Panc1 (cell line): ENCODE results near the gene NCKAP5.

Experiments
- CTCF ChIP-seq: fragments of 450-650 bp; IDR thresholded peaks from 2 replicates; pipeline ENCODE4 v1.5.1; 2017; ENCODE audit warnings: mild to moderate bottlenecking
- POLR2AphosphoS5 ChIP-seq: IDR thresholded peaks from 2 replicates; pipeline ENCODE4 v1.6.1; 2012; ENCODE audit warnings: mild to moderate bottlenecking, low read depth, low read length, moderate library complexity
- SIN3A ChIP-seq: IDR thresholded peaks from 2 replicates; pipeline ENCODE4 v1.6.1; 2012; ENCODE audit warnings: low read depth, mild to moderate bottlenecking, low read length, moderate library complexity, borderline replicate concordance; ENCODE audit not compliant: insufficient read depth
- TCF7L2 ChIP-seq: IDR thresholded peaks from 2 replicates; pipeline ENCODE4 v1.6.1; 2011; ENCODE audit warnings: mild to moderate bottlenecking, low read depth, low read length, inconsistent platforms

- TF ChIP-seq POLR2AphosphoS5 = no peak
- no peak for TF ChIP-seq CTCF
- TF ChIP-seq SIN3A = no peak
- TF ChIP-seq TCF7L2 = no peak
These were observed 14.3 kb downstream of the NCKAP5 start for GRCh38 chr2:133553838-133554408.
